ENCODE measurements around the gene THYN1. TPM values are rescaled to one million over a fixed set of nuclear protein-coding genes. Genes with fewer than 3 reads are reported as not detected.

The THYN1 gene
- total and polyA plus RNA-seq, 2 donors from 2014 or later: 32.2 to 74.0 TPM

GRCh38 chr11:134233729-134234179 is 19.4 kb downstream of the THYN1 start:
- peak in 1 of 5 donors; percentile 17 for DNase-seq
- intact Hi-C loops (cut with DNase I): no loop called here
- no peak for TF ChIP-seq CTCF (IDR thresholded peaks at IDR 0.05; ENCODE audit: borderline replicate concordance, extremely low read depth, insufficient read depth)
- H3K4me1 ChIP-seq (ENCODE audit: control insufficient read depth in 2 of 3, insufficient read depth in 2 of 3, low read depth in 1 of 3, low read length in 3 of 3): peaks cover 0 to 5% (median 3%) of the 10 kb centered on the region in 3 donors
- H3K27ac ChIP-seq (ENCODE audit: low read depth in 2 of 2, low read length in 2 of 2): no peak overlapping the region
- peaks cover 0 to 7% (median 2%) of the 10 kb centered on the region in 3 donors for H3K36me3 ChIP-seq (ENCODE audit: control insufficient read depth in 2 of 3, insufficient read depth in 3 of 3, low read length in 3 of 3)
- H3K27me3 ChIP-seq (ENCODE audit: control insufficient read depth, insufficient read depth, low read length): no peaks in the 10 kb centered on the region
- H3K9ac ChIP-seq (ENCODE audit: low read length in 3 of 3): no peak overlapping the region
- no peak for FAIRE-seq
- H3K9me3 ChIP-seq (ENCODE audit: control insufficient read depth in 2 of 3, insufficient read depth in 1 of 3, low read length in 3 of 3): no peaks in the 10 kb centered on the region
- H3K4me3 ChIP-seq (ENCODE audit: low read length in 3 of 3): no peak overlapping the region

DNA sequence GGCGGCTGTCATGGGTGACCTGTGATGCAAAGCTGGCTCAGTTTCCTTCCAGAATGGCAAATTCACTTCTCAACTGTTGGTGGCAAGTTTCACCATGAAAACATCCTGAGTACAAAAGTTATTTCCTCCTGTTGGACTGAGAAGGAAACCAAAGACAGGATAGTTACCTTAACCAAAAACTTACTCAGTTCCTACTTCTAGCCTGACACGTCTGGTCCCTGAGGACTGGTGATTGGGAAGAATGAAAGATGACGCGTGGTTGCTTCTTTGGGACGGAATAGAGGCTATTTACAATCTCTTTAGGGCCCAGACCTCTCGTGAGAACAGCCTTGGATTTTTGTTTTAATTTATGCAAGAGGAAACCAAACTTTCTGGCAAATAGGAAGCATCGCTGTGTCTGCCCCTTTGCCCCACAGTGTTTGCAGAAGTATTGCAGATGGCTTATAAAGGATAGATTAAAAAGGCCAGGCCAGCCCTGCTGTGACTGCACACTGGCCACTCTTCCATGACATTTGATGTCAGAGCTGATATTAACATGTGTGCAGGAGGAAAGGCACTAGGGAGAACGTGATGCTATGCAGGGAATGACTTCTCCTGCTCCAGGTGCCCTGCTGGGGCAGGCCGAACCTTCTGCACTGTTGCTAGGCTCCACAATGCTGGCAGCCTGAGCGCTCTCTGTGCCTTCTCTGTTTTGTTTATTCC is 21.0 kb downstream of the THYN1 start:
- peak in 4 of 5 donors; percentile 21 to 28 (median 22) for DNase-seq
- Histone ChIP-seq H3K36me3 (ENCODE audit: control insufficient read depth in 2 of 3, insufficient read depth in 3 of 3, low read length in 3 of 3) (peaks cover 0 to 7% (median 2%) of the 10 kb centered on the region in 3 donors), H3K27me3 (ENCODE audit: control insufficient read depth, insufficient read depth, low read length) (no peaks in the 10 kb centered on the region), H3K9ac (ENCODE audit: low read length in 3 of 3) (no peak overlapping the region), H3K27ac (ENCODE audit: low read depth in 2 of 2, low read length in 2 of 2) (no peak overlapping the region), H3K4me1 (ENCODE audit: control insufficient read depth in 2 of 3, insufficient read depth in 2 of 3, low read depth in 1 of 3, low read length in 3 of 3) (peaks cover 0 to 6% (median 3%) of the 10 kb centered on the region in 3 donors), H3K4me3 (ENCODE audit: low read length in 3 of 3) (no peak overlapping the region), H3K9me3 (ENCODE audit: control insufficient read depth in 2 of 3, insufficient read depth in 1 of 3, low read length in 3 of 3) (no peaks in the 10 kb centered on the region)
- FAIRE-seq: no peak
- no peak for TF ChIP-seq CTCF (IDR thresholded peaks at IDR 0.05; ENCODE audit: borderline replicate concordance, extremely low read depth, insufficient read depth)
- intact Hi-C loops (cut with DNase I): no loop called here

DNA sequence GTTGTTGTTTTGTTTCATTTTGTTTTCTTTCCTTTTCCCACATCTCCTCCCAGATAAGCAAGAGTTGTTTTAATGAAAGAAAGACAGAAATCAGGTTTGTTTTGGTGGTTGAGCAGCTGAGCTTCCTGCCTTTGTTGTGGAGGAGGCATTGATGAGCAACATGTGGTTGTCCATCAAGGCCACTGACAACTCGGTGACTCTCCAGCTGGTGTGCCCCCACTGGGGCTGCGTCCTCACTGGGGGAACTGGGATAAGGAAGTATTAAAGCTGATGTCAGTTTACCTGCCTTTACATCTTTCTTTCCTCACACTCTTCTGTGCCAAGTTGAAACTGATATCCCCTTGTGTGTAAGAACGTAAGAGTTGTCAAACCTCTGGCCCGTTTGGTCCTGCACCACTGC is 22.8 kb downstream of the THYN1 start:
- H3K27me3 ChIP-seq (ENCODE audit: control insufficient read depth, insufficient read depth, low read length): no peaks in the 10 kb centered on the region
- DNase-seq (peak in 2 of 5 donors; percentile 17 to 18), FAIRE-seq (no peak)
- no peaks in the 10 kb centered on the region for H3K9me3 ChIP-seq (ENCODE audit: control insufficient read depth in 2 of 3, insufficient read depth in 1 of 3, low read length in 3 of 3)
- no peak for TF ChIP-seq CTCF (IDR thresholded peaks at IDR 0.05; ENCODE audit: borderline replicate concordance, extremely low read depth, insufficient read depth)
- H3K27ac ChIP-seq (ENCODE audit: low read depth in 2 of 2, low read length in 2 of 2): no peak overlapping the region
- H3K9ac ChIP-seq (ENCODE audit: low read length in 3 of 3): no peak overlapping the region
- no peak overlapping the region for H3K4me3 ChIP-seq (ENCODE audit: low read length in 3 of 3)
- no peaks in the 10 kb centered on the region for H3K36me3 ChIP-seq (ENCODE audit: control insufficient read depth in 2 of 3, insufficient read depth in 3 of 3, low read length in 3 of 3)
- intact Hi-C loops (cut with DNase I): no loop called here
- peaks cover 3 to 15% (median 10%) of the 10 kb centered on the region in 3 donors for H3K4me1 ChIP-seq (ENCODE audit: control insufficient read depth in 2 of 3, insufficient read depth in 2 of 3, low read depth in 1 of 3, low read length in 3 of 3)

All from kidney (tissue), 14 donors.